ENCODE measurements around the gene RAB5B. TPM values are rescaled to one million over a fixed set of nuclear protein-coding genes. Genes with fewer than 3 reads are reported as not detected.
"Not testable (repeated sequence)": the region's sequence is repeated elsewhere in the genome, so short reads cannot be mapped to it uniquely, and the experiment has no call there.

The RAB5B gene
- total RNA-seq, 2 donors from 2014 or later: 43.1 to 51.8 TPM

- Mint-ChIP-seq H3K27ac (no peak overlapping the region), H3K36me3 (peaks cover 19 to 23% of the 10 kb centered on the region in 2 donors), H3K9me3 (no peaks in the 10 kb centered on the region)
- no peak for ATAC-seq
- no peak for DNase-seq (ENCODE audit: low spot score in 2 of 2)
Measured at GRCh38 chr12:55969356-55969755, 4.5 kb upstream of the RAB5B start.

GRCh38 chr12:55970775-55971174, 3.1 kb upstream of the RAB5B start:
- ATAC-seq (no peak), DNase-seq (ENCODE audit: low spot score in 2 of 2) (no peak)
- H3K36me3 Mint-ChIP-seq: peaks cover 19 to 23% of the 10 kb centered on the region in 2 donors
- H3K27ac Mint-ChIP-seq: no peak overlapping the region
- no peaks in the 10 kb centered on the region for H3K9me3 Mint-ChIP-seq

- ATAC-seq (no peak), DNase-seq (ENCODE audit: low spot score in 2 of 2) (no peak)
- no peaks in the 10 kb centered on the region for H3K9me3 Mint-ChIP-seq
- H3K27ac Mint-ChIP-seq: peak overlapping the region in 1 of 2 donors; percentile 88
- H3K36me3 Mint-ChIP-seq: peaks cover 13 to 15% of the 10 kb centered on the region in 2 donors
Measured at GRCh38 chr12:55972042-55972441, 1.8 kb upstream of the RAB5B start.

GRCh38 chr12:55972456-55972855, 1.4 kb upstream of the RAB5B start:
- no peak overlapping the region for H3K27ac Mint-ChIP-seq
- DNase-seq (ENCODE audit: low spot score in 2 of 2): no peak
- ATAC-seq: no peak
- H3K9me3 Mint-ChIP-seq: no peaks in the 10 kb centered on the region
- peaks cover 10 to 11% of the 10 kb centered on the region in 2 donors for H3K36me3 Mint-ChIP-seq

GRCh38 chr12:55972911-55973598, 823 bp upstream of the RAB5B start:
- H3K27ac Mint-ChIP-seq: no peak overlapping the region
- H3K36me3 Mint-ChIP-seq: peaks cover 5 to 8% of the 10 kb centered on the region in 2 donors
- H3K9me3 Mint-ChIP-seq: no peaks in the 10 kb centered on the region
- DNase-seq (ENCODE audit: low spot score in 2 of 2): no peak
- ATAC-seq: no peak

GRCh38 chr12:55974308-55974730, 441 bp downstream of the RAB5B start:
- Mint-ChIP-seq H3K27ac (no peak overlapping the region), H3K36me3 (peaks cover 0 to 9% of the 10 kb centered on the region in 2 donors), H3K9me3 (no peaks in the 10 kb centered on the region)
- peak in 1 of 2 donors; percentile 42 for DNase-seq (ENCODE audit: low spot score in 2 of 2)
- ATAC-seq: peak; percentile 12 to 21

GRCh38 chr12:55978393-55978792, 4.5 kb downstream of the RAB5B start:
- Mint-ChIP-seq H3K27ac (peak overlapping the region in 1 of 2 donors; percentile 48), H3K9me3 (no peaks in the 10 kb centered on the region), H3K36me3 (peaks cover 0 to 9% of the 10 kb centered on the region in 2 donors)
- no peak for ATAC-seq
- DNase-seq (ENCODE audit: low spot score in 2 of 2): no peak

GRCh38 chr12:55979069-55979468, 5.2 kb downstream of the RAB5B start:
- Mint-ChIP-seq H3K27ac (no peak overlapping the region), H3K36me3 (peaks cover 0 to 9% of the 10 kb centered on the region in 2 donors), H3K9me3 (no peaks in the 10 kb centered on the region)
- ATAC-seq (no peak), DNase-seq (ENCODE audit: low spot score in 2 of 2) (no peak)

- DNase-seq (ENCODE audit: low spot score in 2 of 2); H3K27ac Mint-ChIP-seq; ATAC-seq; H3K36me3 Mint-ChIP-seq; H3K9me3 Mint-ChIP-seq: not testable (repeated sequence)
Measured at GRCh38 chr12:55981882-55982281, 8.0 kb downstream of the RAB5B start.

GRCh38 chr12:55982319-55982936, 8.6 kb downstream of the RAB5B start:
- ATAC-seq: no peak
- no peak for DNase-seq (ENCODE audit: low spot score in 2 of 2)
- Mint-ChIP-seq H3K27ac (no peak overlapping the region), H3K9me3 (no peaks in the 10 kb centered on the region), H3K36me3 (peaks cover 0 to 9% of the 10 kb centered on the region in 2 donors)

- Mint-ChIP-seq H3K9me3 (no peaks in the 10 kb centered on the region), H3K36me3 (peaks cover 0 to 1% of the 10 kb centered on the region in 2 donors), H3K27ac (no peak overlapping the region)
- DNase-seq (ENCODE audit: low spot score in 2 of 2) (no peak), ATAC-seq (no peak)
Measured at GRCh38 chr12:55983232-55983842, 9.5 kb downstream of the RAB5B start.

- DNase-seq (ENCODE audit: low spot score in 2 of 2) (no peak), ATAC-seq (no peak)
- Mint-ChIP-seq H3K36me3 (peaks cover 2 to 4% of the 10 kb centered on the region in 2 donors), H3K9me3 (no peaks in the 10 kb centered on the region), H3K27ac (no peak overlapping the region)
Measured at GRCh38 chr12:55984861-55985260, 11.0 kb downstream of the RAB5B start.

GRCh38 chr12:55985341-55985740, 11.5 kb downstream of the RAB5B start:
- H3K9me3 Mint-ChIP-seq: no peaks in the 10 kb centered on the region
- no peak for DNase-seq (ENCODE audit: low spot score in 2 of 2)
- peaks cover 6 to 7% of the 10 kb centered on the region in 2 donors for H3K36me3 Mint-ChIP-seq
- ATAC-seq: no peak
- H3K27ac Mint-ChIP-seq: peak overlapping the region in 1 of 2 donors; percentile 56

- not testable (repeated sequence) for H3K9me3 Mint-ChIP-seq, ATAC-seq
- H3K27ac Mint-ChIP-seq: peak overlapping the region; percentile 56 to 66
- H3K36me3 Mint-ChIP-seq: peaks cover 6 to 13% of the 10 kb centered on the region in 2 donors
- DNase-seq (ENCODE audit: low spot score in 2 of 2): peak in 1 of 2 donors; percentile 7
Measured at GRCh38 chr12:55985976-55986375, 12.1 kb downstream of the RAB5B start.

- no peaks in the 10 kb centered on the region for H3K9me3 Mint-ChIP-seq
- H3K27ac Mint-ChIP-seq: no peak overlapping the region
- DNase-seq (ENCODE audit: low spot score in 2 of 2) (no peak), ATAC-seq (no peak)
- peaks cover 6 to 23% of the 10 kb centered on the region in 2 donors for H3K36me3 Mint-ChIP-seq
Measured at GRCh38 chr12:55991110-55991509, 17.2 kb downstream of the RAB5B start.

GRCh38 chr12:55993230-55993853, 19.5 kb downstream of the RAB5B start:
- Mint-ChIP-seq H3K27ac (peak overlapping the region in 1 of 2 donors; percentile 49), H3K9me3 (no peaks in the 10 kb centered on the region), H3K36me3 (peaks cover 6 to 29% of the 10 kb centered on the region in 2 donors)
- DNase-seq (ENCODE audit: low spot score in 2 of 2) (no peak), ATAC-seq (no peak)

- H3K27ac Mint-ChIP-seq: no peak overlapping the region
- no peak for DNase-seq (ENCODE audit: low spot score in 2 of 2)
- no peaks in the 10 kb centered on the region for H3K9me3 Mint-ChIP-seq
- H3K36me3 Mint-ChIP-seq: peaks cover 0 to 22% of the 10 kb centered on the region in 2 donors
- ATAC-seq: no peak
Measured at GRCh38 chr12:55995366-55995765, 21.5 kb downstream of the RAB5B start.
